ENCODE data around the gene MAGEA3. TPM values are rescaled to one million over a fixed set of nuclear protein-coding genes. Genes with fewer than 3 reads are reported as not detected.

The MAGEA3 gene
- total and polyA plus RNA-seq, 2 donors (not counting 1 experiment from before 2014, with no cell fraction given) = not detected

- no peaks in the 10 kb centered on the region for H3K9me3 ChIP-seq (ENCODE audit: control insufficient read depth, insufficient read depth, low read depth, low read length)
- no peak overlapping the region for H3K27ac ChIP-seq (ENCODE audit: insufficient read depth, low read length)
- H3K36me3 ChIP-seq (ENCODE audit: control insufficient read depth, insufficient read depth, low read length) = no peaks in the 10 kb centered on the region
- no peak overlapping the region for H2AFZ ChIP-seq (ENCODE audit: low read length)
- H3K4me3 ChIP-seq (replicated peaks in 1 of 4; ENCODE audit: control extremely low read depth in 1 of 4, insufficient read depth in 1 of 4, low read depth in 3 of 4, low read length in 4 of 4) = no peak overlapping the region
- H3K27me3 ChIP-seq (ENCODE audit: control insufficient read depth, insufficient read depth, low read length) = no peaks in the 10 kb centered on the region
- no peak overlapping the region for H3K9ac ChIP-seq (ENCODE audit: insufficient read depth, low read length)
- no peak for TF ChIP-seq CTCF (conservative IDR thresholded peaks at IDR 0.05 in 1 of 2, IDR thresholded peaks at IDR 0.05 in 1 of 2; ENCODE audit: low read depth in 1 of 2, low read length in 2 of 2)
- TF ChIP-seq EZH2 (IDR thresholded peaks at IDR 0.05; ENCODE audit: low read length, missing control alignments) = no peak
- H4K20me1 ChIP-seq (ENCODE audit: control insufficient read depth, extremely low read depth, insufficient read depth, low read length) = no peaks in the 10 kb centered on the region
- no peaks in the 10 kb centered on the region for H3K79me2 ChIP-seq (ENCODE audit: control insufficient read depth, insufficient read depth, low read length)
- no peaks in the 10 kb centered on the region for H3K4me1 ChIP-seq (ENCODE audit: control insufficient read depth, extremely low read depth, insufficient read depth, low read length)
- no peak overlapping the region for H3K4me2 ChIP-seq (ENCODE audit: extremely low read depth, insufficient read depth, low read length)
- DNase-seq (ENCODE audit: low read depth in 2 of 2) = no peak
These were observed 40.0 kb downstream of the MAGEA3 start for GRCh38 chrX:152738560-152738959.

Other genes with a start within 250 kb of the MAGEA3 start
- not detected in 2 replicates for gene GABRA3, start 247.5 kb upstream of the MAGEA3 start, total RNA-seq
- not detected in 2 replicates for gene GABRA3, start 247.5 kb upstream of the MAGEA3 start, polyA plus RNA-seq
- under 0.01 TPM in 1 of 2 replicates, not detected in the other for gene GABRQ, start 60.9 kb upstream of the MAGEA3 start, total RNA-seq
- 0.02 TPM in 1 of 2 replicates, not detected in the other for gene GABRQ, start 60.9 kb upstream of the MAGEA3 start, polyA plus RNA-seq
- gene CSAG2, start 10.5 kb downstream of the MAGEA3 start, total RNA-seq = not detected in 2 replicates
- not detected in 2 replicates for gene CSAG2, start 10.5 kb downstream of the MAGEA3 start, polyA plus RNA-seq
- not detected in 2 replicates for gene MAGEA2B, start 15.8 kb downstream of the MAGEA3 start, total RNA-seq
- gene MAGEA2B, start 15.8 kb downstream of the MAGEA3 start, polyA plus RNA-seq = not detected in 2 replicates
- not detected in 2 replicates for gene CSAG1, start 34.9 kb downstream of the MAGEA3 start, total RNA-seq
- gene CSAG1, start 34.9 kb downstream of the MAGEA3 start, polyA plus RNA-seq = not detected in 2 replicates
- gene MAGEA12, start 35.0 kb downstream of the MAGEA3 start, total RNA-seq = not detected in 2 replicates
- not detected in 2 replicates for gene MAGEA12, start 35.0 kb downstream of the MAGEA3 start, polyA plus RNA-seq
- not detected in 2 replicates for gene MAGEA2, start 55.0 kb downstream of the MAGEA3 start, total RNA-seq
- not detected in 2 replicates for gene MAGEA2, start 55.0 kb downstream of the MAGEA3 start, polyA plus RNA-seq
- not detected in 2 replicates for gene CSAG3, start 60.4 kb downstream of the MAGEA3 start, total RNA-seq
- not detected in 2 replicates for gene CSAG3, start 60.4 kb downstream of the MAGEA3 start, polyA plus RNA-seq
- not detected in 2 replicates for gene MAGEA6, start 70.9 kb downstream of the MAGEA3 start, total RNA-seq
- gene MAGEA6, start 70.9 kb downstream of the MAGEA3 start, polyA plus RNA-seq = not detected in 2 replicates
- gene CETN2, start 132.0 kb downstream of the MAGEA3 start, total RNA-seq = 30.6 and 40.8 TPM in 2 replicates
- gene CETN2, start 132.0 kb downstream of the MAGEA3 start, polyA plus RNA-seq = 72.1 and 79.7 TPM in 2 replicates
- 16.7 and 32.2 TPM in 2 replicates for gene NSDHL, start 132.3 kb downstream of the MAGEA3 start, total RNA-seq
- 43.5 and 48.8 TPM in 2 replicates for gene NSDHL, start 132.3 kb downstream of the MAGEA3 start, polyA plus RNA-seq
- gene ZNF185, start 199.3 kb downstream of the MAGEA3 start, total RNA-seq = 0.66 and 1.0 TPM in 2 replicates
- 2.3 and 4.2 TPM in 2 replicates for gene ZNF185, start 199.3 kb downstream of the MAGEA3 start, polyA plus RNA-seq